Liver (tissue), 9 donors: Measurements from ENCODE around the gene PIGR. TPM values are rescaled to one million over a fixed set of nuclear protein-coding genes. Genes with fewer than 3 reads are reported as not detected.

Experiments
- DNase-seq: peaks from one replicate; pipeline ENCODE4 v3.0.0-alpha.2; 2017; ENCODE audit warnings: low spot score
- H3K27ac ChIP-seq, 2 donors: one replicate each; pipeline ENCODE4 v1.7.0; 2013; ENCODE audit warnings: inconsistent platforms in 2 of 2, low read length in 2 of 2, control low read depth in 1 of 2, low read depth in 1 of 2, mild to moderate bottlenecking in 1 of 2
- H3K27me3 ChIP-seq, 4 donors: one replicate each; pipeline versions ENCODE4 v1.6.1 to v1.7.0; 2013; ENCODE audit warnings: low read length in 3 of 4, inconsistent platforms in 1 of 4, mild to moderate bottlenecking in 1 of 4, moderate library complexity in 1 of 4; ENCODE audit not compliant: control insufficient read depth in 4 of 4, insufficient read depth in 4 of 4
- H3K36me3 ChIP-seq, 4 donors: one replicate each; pipeline versions ENCODE4 v1.6.1 to v1.7.0; 2013; ENCODE audit warnings: low read length in 3 of 4, mild to moderate bottlenecking in 3 of 4, low read depth in 1 of 4, moderate library complexity in 1 of 4; ENCODE audit not compliant: control insufficient read depth in 4 of 4, insufficient read depth in 3 of 4
- H3K4me1 ChIP-seq, 4 donors: one replicate each; pipeline versions ENCODE4 v1.6.1 to v1.7.0; 2013; ENCODE audit warnings: low read length in 3 of 4, mild to moderate bottlenecking in 3 of 4, moderate library complexity in 1 of 4; ENCODE audit not compliant: control insufficient read depth in 4 of 4, insufficient read depth in 4 of 4
- H3K4me3 ChIP-seq, 3 donors: one replicate each; pipeline versions ENCODE4 v1.6.1 to v1.7.0; 2013; ENCODE audit warnings: low read length in 3 of 3, control low read depth in 1 of 3, low read depth in 1 of 3, mild to moderate bottlenecking in 1 of 3
- H3K9ac ChIP-seq, 2 donors: one replicate each; pipeline ENCODE4 v1.7.0; 2013; ENCODE audit warnings: low read length in 2 of 2, mild to moderate bottlenecking in 2 of 2, moderate library complexity in 2 of 2, control low read depth in 1 of 2, low read depth in 1 of 2
- H3K9me3 ChIP-seq, 4 donors: one replicate each; pipeline versions ENCODE4 v1.6.1 to v1.7.0; 2013; ENCODE audit warnings: low read length in 3 of 4; ENCODE audit not compliant: control insufficient read depth in 4 of 4
- EGR1 ChIP-seq, 2 donors: IDR thresholded peaks; 2 replicates each; pipeline ENCODE4 v1.6.1; 2016 to 2018; ENCODE audit warnings: antibody characterized with exemption in 2 of 2, low read depth in 2 of 2
- FOXA1 ChIP-seq: IDR thresholded peaks from 2 replicates; pipeline ENCODE4 v1.6.1; 2016; ENCODE audit warnings: antibody characterized with exemption
- FOXA2 ChIP-seq: IDR thresholded peaks from 2 replicates; pipeline ENCODE4 v1.6.1; 2016; ENCODE audit warnings: antibody characterized with exemption
- GABPA ChIP-seq, 2 donors: IDR thresholded peaks in 1 of 2; conservative IDR thresholded peaks in 1 of 2; 2 replicates each; pipeline ENCODE4 v1.6.1; 2016; ENCODE audit warnings: antibody characterized with exemption in 2 of 2, mild to moderate bottlenecking in 1 of 2, moderate library complexity in 1 of 2
- HNF4A ChIP-seq, 2 donors: conservative IDR thresholded peaks; 2 replicates each; pipeline ENCODE4 v1.6.1; 2016; ENCODE audit warnings: antibody characterized with exemption in 2 of 2, mild to moderate bottlenecking in 2 of 2
- HNF4G ChIP-seq: IDR thresholded peaks from 2 replicates; pipeline ENCODE4 v1.6.1; 2016; ENCODE audit warnings: antibody characterized with exemption
- JUND ChIP-seq, 2 donors: IDR thresholded peaks; 2 replicates each; pipeline ENCODE4 v1.6.1; 2016; ENCODE audit warnings: antibody characterized with exemption in 2 of 2
- NR2F2 ChIP-seq: IDR thresholded peaks from 2 replicates; pipeline ENCODE4 v1.6.1; 2016; ENCODE audit warnings: antibody characterized with exemption
- RAD21 ChIP-seq, 2 donors: IDR thresholded peaks; 2 replicates each; pipeline ENCODE4 v1.6.1; 2016; ENCODE audit warnings: antibody characterized with exemption in 2 of 2, mild to moderate bottlenecking in 2 of 2
- RXRA ChIP-seq, 2 donors: IDR thresholded peaks; 2 replicates each; pipeline ENCODE4 v1.6.1; 2017 to 2018; ENCODE audit warnings: antibody characterized with exemption in 2 of 2, mild to moderate bottlenecking in 1 of 2
- SP1 ChIP-seq: IDR thresholded peaks from 2 replicates; pipeline ENCODE4 v1.6.1; 2018; ENCODE audit warnings: antibody characterized with exemption, mild to moderate bottlenecking
- TAF1 ChIP-seq: conservative IDR thresholded peaks from 2 replicates; pipeline ENCODE4 v1.6.1; 2016; ENCODE audit warnings: antibody characterized with exemption, mild to moderate bottlenecking
- YY1 ChIP-seq: IDR thresholded peaks from 2 replicates; pipeline ENCODE4 v1.6.1; 2016; ENCODE audit warnings: antibody characterized with exemption, mild to moderate bottlenecking
- WGBS: extraction: QIAGEN DNeasy Blood & Tissue Kit; methylation state at CpG from one replicate; pipeline ENCODE4 v1.1.7; 2013; 5-methylcytosine and 5-hydroxymethylcytosine counted together
- polyA plus RNA-seq, 2 donors: library from polyadenylated mRNA; stranded (reverse) in 1 of 2; unstranded in 1 of 2; fragments of 200-250 nt in 1 of 2; fragments of >200 nt in 1 of 2; fragmentation: Nextera tagmentation in 1 of 2; extraction: Ambion mirVana in 1 of 2; gene quantifications; one replicate each; pipeline versions ENCODE4 v1.2.1 to v1.2.3, GENCODE V29; 2013 to 2015
- total RNA-seq, 2 donors: library from RNA; depleted of rRNA; stranded (reverse); fragments of >200 nt; gene quantifications; one replicate each; pipeline ENCODE4 v1.2.3, GENCODE V29; 2014
- TF ChIP-seq, protein P1 (sequence below): IDR thresholded peaks from 2 replicates; pipeline ENCODE4 v1.6.1; 2016; ENCODE audit warnings: antibody characterized with exemption
- TF ChIP-seq, protein P2 (sequence below): IDR thresholded peaks from 2 replicates; pipeline ENCODE4 v1.6.1; 2016; ENCODE audit warnings: antibody characterized with exemption
- TF ChIP-seq, protein P3 (sequence below): IDR thresholded peaks from 2 replicates; pipeline ENCODE4 v1.6.1; 2016; ENCODE audit warnings: antibody characterized with exemption, mild to moderate bottlenecking
- TF ChIP-seq, protein P4 (sequence below): IDR thresholded peaks from 2 replicates; pipeline ENCODE4 v1.6.1; 2016; ENCODE audit warnings: antibody characterized with exemption
- TF ChIP-seq, protein P5 (sequence below): fragments of 150-350 bp; IDR thresholded peaks from 2 replicates; pipeline ENCODE4 v1.5.1; 2017; ENCODE audit warnings: improper control_type of control experiment, low read depth, low read length; ENCODE audit not compliant: missing input control
- donor health status: healthy.
- donor health status: healthy.
- donor health status: healthy.
- donor health status: healthy.
- donor health status: healthy.

PIGR gene
- total and polyA plus RNA-seq, 4 donors = 0.09 to 43.3 (median 14.1) TPM

DNA sequence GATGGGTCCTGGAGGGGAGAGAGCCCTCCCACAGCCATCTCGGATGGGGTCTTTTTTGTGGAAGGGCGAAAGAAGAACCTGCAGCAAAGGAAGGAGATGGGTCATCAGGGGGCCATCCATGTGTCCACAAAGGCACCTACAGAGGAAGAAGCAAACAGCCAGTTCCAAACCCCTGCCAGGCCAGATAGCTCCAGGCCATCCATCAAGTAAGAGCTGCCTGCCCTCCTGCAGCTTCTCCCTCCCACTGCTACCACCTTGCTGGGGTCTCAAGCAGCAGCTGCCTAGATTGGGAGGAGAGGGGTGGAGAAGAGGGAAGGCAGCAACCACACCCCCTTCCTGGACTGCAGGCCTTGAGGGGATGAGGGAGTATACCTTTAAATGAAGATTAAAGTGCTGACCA lies 19.5 kb upstream of the PIGR start (continued):
- TF ChIP-seq, protein P1, sequence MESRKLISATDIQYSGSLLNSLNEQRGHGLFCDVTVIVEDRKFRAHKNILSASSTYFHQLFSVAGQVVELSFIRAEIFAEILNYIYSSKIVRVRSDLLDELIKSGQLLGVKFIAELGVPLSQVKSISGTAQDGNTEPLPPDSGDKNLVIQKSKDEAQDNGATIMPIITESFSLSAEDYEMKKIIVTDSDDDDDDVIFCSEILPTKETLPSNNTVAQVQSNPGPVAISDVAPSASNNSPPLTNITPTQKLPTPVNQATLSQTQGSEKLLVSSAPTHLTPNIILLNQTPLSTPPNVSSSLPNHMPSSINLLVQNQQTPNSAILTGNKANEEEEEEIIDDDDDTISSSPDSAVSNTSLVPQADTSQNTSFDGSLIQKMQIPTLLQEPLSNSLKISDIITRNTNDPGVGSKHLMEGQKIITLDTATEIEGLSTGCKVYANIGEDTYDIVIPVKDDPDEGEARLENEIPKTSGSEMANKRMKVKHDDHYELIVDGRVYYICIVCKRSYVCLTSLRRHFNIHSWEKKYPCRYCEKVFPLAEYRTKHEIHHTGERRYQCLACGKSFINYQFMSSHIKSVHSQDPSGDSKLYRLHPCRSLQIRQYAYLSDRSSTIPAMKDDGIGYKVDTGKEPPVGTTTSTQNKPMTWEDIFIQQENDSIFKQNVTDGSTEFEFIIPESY = no peak
- TF ChIP-seq JUND (IDR thresholded peaks at IDR 0.05) (no peak), FOXA1 (no peak), RXRA (IDR thresholded peaks at IDR 0.05) (no peak), HNF4A (conservative IDR thresholded peaks at IDR 0.05) (no peak), RAD21 (IDR thresholded peaks at IDR 0.05) (no peak), HNF4G (no peak)

DNA sequence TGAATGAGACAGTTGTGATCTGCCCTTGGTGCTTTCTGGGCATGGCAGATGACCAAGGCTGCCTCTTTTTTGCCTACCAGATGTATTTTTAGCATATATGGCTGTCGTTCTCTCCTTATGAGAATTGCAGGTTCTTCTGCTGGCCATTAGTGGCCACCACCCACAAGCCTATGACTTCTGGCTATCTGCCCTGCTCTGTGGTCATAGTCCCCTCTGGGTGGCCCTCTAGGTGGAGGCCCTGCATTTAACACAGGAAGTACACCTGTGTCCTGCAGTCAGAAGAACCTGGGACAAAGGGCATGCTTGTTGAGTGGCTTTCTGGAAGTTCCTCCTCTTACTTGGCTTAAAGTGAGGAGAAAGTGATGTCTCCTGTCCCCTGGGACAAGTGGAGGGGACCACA lies 17.5 kb upstream of the PIGR start:
- Histone ChIP-seq H3K4me1 (peaks cover 0 to 12% (median 9%) of the 10 kb centered on the region in 4 donors), H3K9me3 (no peaks in the 10 kb centered on the region), H3K27ac (no peak overlapping the region), H3K36me3 (peaks cover 0 to 10% (median 0%) of the 10 kb centered on the region in 4 donors), H3K4me3 (no peak overlapping the region), H3K9ac (no peak overlapping the region), H3K27me3 (no peaks in the 10 kb centered on the region)
- TF ChIP-seq EGR1 (IDR thresholded peaks at IDR 0.05; ENCODE audit: low read depth in 2 of 2) (no peak), NR2F2 (no peak), FOXA1 (no peak), FOXA2 (no peak), RXRA (IDR thresholded peaks at IDR 0.05) (no peak), GABPA (IDR thresholded peaks at IDR 0.05 in 1 of 2, conservative IDR thresholded peaks at IDR 0.05 in 1 of 2) (no peak), HNF4G (no peak), TAF1 (no peak), JUND (IDR thresholded peaks at IDR 0.05) (no peak), YY1 (no peak), RAD21 (IDR thresholded peaks at IDR 0.05) (no peak), SP1 (no peak), HNF4A (conservative IDR thresholded peaks at IDR 0.05) (no peak)
- TF ChIP-seq, protein P2, sequence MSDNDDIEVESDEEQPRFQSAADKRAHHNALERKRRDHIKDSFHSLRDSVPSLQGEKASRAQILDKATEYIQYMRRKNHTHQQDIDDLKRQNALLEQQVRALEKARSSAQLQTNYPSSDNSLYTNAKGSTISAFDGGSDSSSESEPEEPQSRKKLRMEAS = no peak
- TF ChIP-seq, protein P1 = no peak
- TF ChIP-seq, protein P3, sequence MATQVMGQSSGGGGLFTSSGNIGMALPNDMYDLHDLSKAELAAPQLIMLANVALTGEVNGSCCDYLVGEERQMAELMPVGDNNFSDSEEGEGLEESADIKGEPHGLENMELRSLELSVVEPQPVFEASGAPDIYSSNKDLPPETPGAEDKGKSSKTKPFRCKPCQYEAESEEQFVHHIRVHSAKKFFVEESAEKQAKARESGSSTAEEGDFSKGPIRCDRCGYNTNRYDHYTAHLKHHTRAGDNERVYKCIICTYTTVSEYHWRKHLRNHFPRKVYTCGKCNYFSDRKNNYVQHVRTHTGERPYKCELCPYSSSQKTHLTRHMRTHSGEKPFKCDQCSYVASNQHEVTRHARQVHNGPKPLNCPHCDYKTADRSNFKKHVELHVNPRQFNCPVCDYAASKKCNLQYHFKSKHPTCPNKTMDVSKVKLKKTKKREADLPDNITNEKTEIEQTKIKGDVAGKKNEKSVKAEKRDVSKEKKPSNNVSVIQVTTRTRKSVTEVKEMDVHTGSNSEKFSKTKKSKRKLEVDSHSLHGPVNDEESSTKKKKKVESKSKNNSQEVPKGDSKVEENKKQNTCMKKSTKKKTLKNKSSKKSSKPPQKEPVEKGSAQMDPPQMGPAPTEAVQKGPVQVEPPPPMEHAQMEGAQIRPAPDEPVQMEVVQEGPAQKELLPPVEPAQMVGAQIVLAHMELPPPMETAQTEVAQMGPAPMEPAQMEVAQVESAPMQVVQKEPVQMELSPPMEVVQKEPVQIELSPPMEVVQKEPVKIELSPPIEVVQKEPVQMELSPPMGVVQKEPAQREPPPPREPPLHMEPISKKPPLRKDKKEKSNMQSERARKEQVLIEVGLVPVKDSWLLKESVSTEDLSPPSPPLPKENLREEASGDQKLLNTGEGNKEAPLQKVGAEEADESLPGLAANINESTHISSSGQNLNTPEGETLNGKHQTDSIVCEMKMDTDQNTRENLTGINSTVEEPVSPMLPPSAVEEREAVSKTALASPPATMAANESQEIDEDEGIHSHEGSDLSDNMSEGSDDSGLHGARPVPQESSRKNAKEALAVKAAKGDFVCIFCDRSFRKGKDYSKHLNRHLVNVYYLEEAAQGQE = no peak
- TF ChIP-seq, protein P4, sequence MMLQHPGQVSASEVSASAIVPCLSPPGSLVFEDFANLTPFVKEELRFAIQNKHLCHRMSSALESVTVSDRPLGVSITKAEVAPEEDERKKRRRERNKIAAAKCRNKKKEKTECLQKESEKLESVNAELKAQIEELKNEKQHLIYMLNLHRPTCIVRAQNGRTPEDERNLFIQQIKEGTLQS = no peak
- TF ChIP-seq, protein P5, sequence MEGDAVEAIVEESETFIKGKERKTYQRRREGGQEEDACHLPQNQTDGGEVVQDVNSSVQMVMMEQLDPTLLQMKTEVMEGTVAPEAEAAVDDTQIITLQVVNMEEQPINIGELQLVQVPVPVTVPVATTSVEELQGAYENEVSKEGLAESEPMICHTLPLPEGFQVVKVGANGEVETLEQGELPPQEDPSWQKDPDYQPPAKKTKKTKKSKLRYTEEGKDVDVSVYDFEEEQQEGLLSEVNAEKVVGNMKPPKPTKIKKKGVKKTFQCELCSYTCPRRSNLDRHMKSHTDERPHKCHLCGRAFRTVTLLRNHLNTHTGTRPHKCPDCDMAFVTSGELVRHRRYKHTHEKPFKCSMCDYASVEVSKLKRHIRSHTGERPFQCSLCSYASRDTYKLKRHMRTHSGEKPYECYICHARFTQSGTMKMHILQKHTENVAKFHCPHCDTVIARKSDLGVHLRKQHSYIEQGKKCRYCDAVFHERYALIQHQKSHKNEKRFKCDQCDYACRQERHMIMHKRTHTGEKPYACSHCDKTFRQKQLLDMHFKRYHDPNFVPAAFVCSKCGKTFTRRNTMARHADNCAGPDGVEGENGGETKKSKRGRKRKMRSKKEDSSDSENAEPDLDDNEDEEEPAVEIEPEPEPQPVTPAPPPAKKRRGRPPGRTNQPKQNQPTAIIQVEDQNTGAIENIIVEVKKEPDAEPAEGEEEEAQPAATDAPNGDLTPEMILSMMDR = no peak
- WGBS = 85% methylated on average over 1 of the region's 1 CpG
- no peak for DNase-seq
